OCI-LY7 (cell line): ENCODE data around the gene DSN1.

Experiments used
- CTCF ChIP-seq: fragments of 200-600 bp; sonication (generic); conservative IDR thresholded peaks from 2 replicates; pipeline ENCODE4 v1.5.1; 2014; ENCODE audit warnings: mild to moderate bottlenecking, antibody characterized with exemption, low read length, moderate library complexity, mixed read lengths
- EZH2phosphoT487 ChIP-seq: fragments of 200-600 bp; sonication (generic); IDR thresholded peaks from 2 replicates; pipeline ENCODE4 v1.6.1; 2018; ENCODE audit warnings: low read depth, borderline replicate concordance, mild to moderate bottlenecking, mixed run types, antibody characterized with exemption, low read length, moderate library complexity, mixed read lengths

DNA sequence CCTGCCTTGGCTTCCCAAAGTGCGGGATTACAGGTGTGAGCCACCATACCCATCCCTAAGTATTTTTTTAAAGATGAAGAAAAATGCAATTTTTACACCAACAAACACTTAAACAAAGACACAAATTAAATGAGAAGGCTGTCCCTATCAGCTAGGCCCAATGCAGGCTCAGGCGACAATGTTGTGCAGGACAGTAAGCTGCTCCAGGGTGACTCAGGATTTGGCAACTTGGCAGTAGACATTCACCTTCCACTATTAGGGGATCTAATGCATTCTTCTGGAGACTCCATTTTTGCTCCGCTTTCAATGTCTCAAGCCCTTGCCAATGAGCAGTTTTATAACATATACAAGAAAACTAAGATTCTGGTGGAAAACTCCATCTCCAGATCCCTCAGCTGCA lies 47.4 kb downstream of the DSN1 start:
- TF ChIP-seq CTCF (no peak), EZH2phosphoT487 (no peak)
